Measurements from ENCODE around the gene IL20RA. TPM values are rescaled to one million over a fixed set of nuclear protein-coding genes. Genes with fewer than 3 reads are reported as not detected.

The IL20RA gene
- total and polyA plus RNA-seq, 2 donors (not counting 3 experiments of a cell fraction or from before 2014, with no cell fraction given) = not detected

DNA sequence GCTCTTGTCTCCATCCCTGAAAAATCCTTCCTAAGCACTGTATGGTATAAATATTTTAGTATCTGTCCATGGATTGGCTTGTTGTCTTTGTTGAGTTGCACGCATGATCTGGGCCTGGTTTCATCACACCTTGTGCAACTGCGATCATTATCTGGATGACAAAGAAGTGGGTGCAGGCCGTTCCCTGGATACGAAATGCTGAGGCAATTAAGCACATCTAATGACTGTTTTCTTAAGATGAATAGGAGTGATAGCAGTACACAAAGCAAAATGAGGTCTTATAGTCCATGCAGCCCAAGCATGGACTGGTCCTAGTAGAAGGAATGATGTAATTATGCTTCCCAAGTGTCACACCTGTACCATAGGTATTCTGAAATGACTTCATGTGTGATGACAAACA lies 74.8 kb downstream of the IL20RA start:
- intact Hi-C loops (cut with micrococcal nuclease) = no loop called here

DNA sequence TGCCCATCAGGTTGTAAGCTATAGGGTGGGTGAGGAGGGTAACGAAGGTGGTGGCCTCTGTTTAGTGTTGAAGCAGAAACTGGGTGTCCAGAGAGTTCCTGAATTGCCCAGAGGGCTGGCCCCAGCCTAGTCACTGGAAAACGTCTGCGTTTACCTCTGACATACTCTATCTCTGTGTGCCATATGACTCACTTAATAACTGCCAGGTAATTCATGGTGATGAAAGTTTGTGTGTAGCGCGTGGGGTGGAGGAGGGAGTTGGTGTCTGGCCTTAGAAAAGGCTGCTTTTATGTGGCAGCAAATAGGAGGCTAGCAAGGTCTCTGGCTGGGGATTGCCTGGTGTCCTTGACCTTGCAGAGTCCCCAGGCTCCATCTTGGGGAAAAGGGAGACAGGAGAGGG lies 75.3 kb downstream of the IL20RA start:
- Histone ChIP-seq H3K27me3 (ENCODE audit: control insufficient read depth in 2 of 2, insufficient read depth in 2 of 2, low read length in 2 of 2) (peaks cover 0 to 4% of the 10 kb centered on the region in 2 experiments), H2AFZ (ENCODE audit: low read depth, low read length) (no peak overlapping the region), H3K9me3 (replicated peaks; ENCODE audit: control insufficient read depth, insufficient read depth, low read length) (no peaks in the 10 kb centered on the region), H3K79me2 (ENCODE audit: control insufficient read depth, insufficient read depth, low read length) (no peaks in the 10 kb centered on the region), H3K36me3 (ENCODE audit: control insufficient read depth in 2 of 2, extremely low read depth in 1 of 2, insufficient read depth in 2 of 2, low read length in 2 of 2) (no peaks in the 10 kb centered on the region), H3K27ac (ENCODE audit: insufficient read depth, low read depth, low read length) (no peak overlapping the region), H3K4me3 (replicated peaks in 1 of 3; ENCODE audit: insufficient read depth in 1 of 3, low read depth in 1 of 3, low read length in 3 of 3) (no peak overlapping the region), H3K4me1 (ENCODE audit: control insufficient read depth, extremely low read depth, insufficient read depth, low read length) (no peaks in the 10 kb centered on the region), H3K9me1 (replicated peaks; ENCODE audit: control insufficient read depth, extremely low read depth, insufficient read depth, low read length) (no peaks in the 10 kb centered on the region), H4K20me1 (replicated peaks; ENCODE audit: control insufficient read depth, extremely low read depth, insufficient read depth, low read length) (no peaks in the 10 kb centered on the region), H3K4me2 (ENCODE audit: insufficient read depth, low read length) (no peak overlapping the region), H3K9ac (replicated peaks; ENCODE audit: extremely low read depth, insufficient read depth, low read length) (no peak overlapping the region)
- dilution Hi-C loops (cut with MboI; ENCODE audit: extremely low pct_ligation_motif_present, low sequenced_read_pairs) = no loop called here
- TF ChIP-seq MYC (IDR thresholded peaks at IDR 0.05; ENCODE audit: low read depth, low read length) (no peak), EZH2 (IDR thresholded peaks at IDR 0.05; ENCODE audit: borderline replicate concordance, low read depth, low read length, severe bottlenecking) (no peak), POLR2A (IDR thresholded peaks at IDR 0.05; ENCODE audit: low read depth, low read length) (no peak), FOS (IDR thresholded peaks at IDR 0.05; ENCODE audit: borderline replicate concordance, insufficient read depth, low read length) (no peak), JUN (IDR thresholded peaks at IDR 0.05; ENCODE audit: borderline replicate concordance, insufficient read depth, insufficient read length, low read depth) (no peak), GATA2 (IDR thresholded peaks at IDR 0.05; ENCODE audit: insufficient read depth, insufficient read length, low read depth, low read length) (no peak), POLR2AphosphoS5 (IDR thresholded peaks at IDR 0.05; ENCODE audit: insufficient read depth, low read depth, low read length) (no peak)
- TF ChIP-seq, protein P1, sequence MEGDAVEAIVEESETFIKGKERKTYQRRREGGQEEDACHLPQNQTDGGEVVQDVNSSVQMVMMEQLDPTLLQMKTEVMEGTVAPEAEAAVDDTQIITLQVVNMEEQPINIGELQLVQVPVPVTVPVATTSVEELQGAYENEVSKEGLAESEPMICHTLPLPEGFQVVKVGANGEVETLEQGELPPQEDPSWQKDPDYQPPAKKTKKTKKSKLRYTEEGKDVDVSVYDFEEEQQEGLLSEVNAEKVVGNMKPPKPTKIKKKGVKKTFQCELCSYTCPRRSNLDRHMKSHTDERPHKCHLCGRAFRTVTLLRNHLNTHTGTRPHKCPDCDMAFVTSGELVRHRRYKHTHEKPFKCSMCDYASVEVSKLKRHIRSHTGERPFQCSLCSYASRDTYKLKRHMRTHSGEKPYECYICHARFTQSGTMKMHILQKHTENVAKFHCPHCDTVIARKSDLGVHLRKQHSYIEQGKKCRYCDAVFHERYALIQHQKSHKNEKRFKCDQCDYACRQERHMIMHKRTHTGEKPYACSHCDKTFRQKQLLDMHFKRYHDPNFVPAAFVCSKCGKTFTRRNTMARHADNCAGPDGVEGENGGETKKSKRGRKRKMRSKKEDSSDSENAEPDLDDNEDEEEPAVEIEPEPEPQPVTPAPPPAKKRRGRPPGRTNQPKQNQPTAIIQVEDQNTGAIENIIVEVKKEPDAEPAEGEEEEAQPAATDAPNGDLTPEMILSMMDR (IDR thresholded peaks at IDR 0.05; ENCODE audit: extremely low read depth in 1 of 2, insufficient read depth in 1 of 2, low read depth in 1 of 2, low read length in 2 of 2) = no peak
- TF ChIP-seq, protein P2, sequence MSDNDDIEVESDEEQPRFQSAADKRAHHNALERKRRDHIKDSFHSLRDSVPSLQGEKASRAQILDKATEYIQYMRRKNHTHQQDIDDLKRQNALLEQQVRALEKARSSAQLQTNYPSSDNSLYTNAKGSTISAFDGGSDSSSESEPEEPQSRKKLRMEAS (IDR thresholded peaks at IDR 0.05; ENCODE audit: insufficient read depth, insufficient read length) = no peak
- intact Hi-C loops (cut with micrococcal nuclease) = no loop called here
- DNase-seq (ENCODE audit: low read depth, low spot score) (no peak), FAIRE-seq (no peak)
- ChIA-PET CTCF (interaction anchor here (1.8 kb wide), 1 partner anchor 345 kb away, joined by 8 read pairs; no protein-coding TSS in a partner anchor), POLR2A (no interaction called here)
- no TSS peak for BruUV-seq (replicated peaks)

More for the DNA sequence above, 74.8 kb downstream of the IL20RA start:
- no peak for FAIRE-seq
- ChIA-PET POLR2A (no interaction called here), CTCF (interaction anchor here (0.9 to 1.8 kb wide), 4 partner anchors 13 to 345 kb away, joined by 3 to 8 read pairs (median 5); no protein-coding TSS in a partner anchor)
- DNase-seq (ENCODE audit: low read depth, low spot score) = no peak
- no peak overlapping the region for H3K9ac ChIP-seq (replicated peaks; ENCODE audit: extremely low read depth, insufficient read depth, low read length)
- H3K9me1 ChIP-seq (replicated peaks; ENCODE audit: control insufficient read depth, extremely low read depth, insufficient read depth, low read length) = no peaks in the 10 kb centered on the region
- no peaks in the 10 kb centered on the region for H3K79me2 ChIP-seq (ENCODE audit: control insufficient read depth, insufficient read depth, low read length)
- no peaks in the 10 kb centered on the region for H3K4me1 ChIP-seq (ENCODE audit: control insufficient read depth, extremely low read depth, insufficient read depth, low read length)
- BruUV-seq (replicated peaks) = no TSS peak
- H2AFZ ChIP-seq (ENCODE audit: low read depth, low read length) = no peak overlapping the region
- no peak overlapping the region for H3K4me2 ChIP-seq (ENCODE audit: insufficient read depth, low read length)
- no peak for TF ChIP-seq JUN (IDR thresholded peaks at IDR 0.05; ENCODE audit: borderline replicate concordance, insufficient read depth, insufficient read length, low read depth)
- TF ChIP-seq EZH2 (IDR thresholded peaks at IDR 0.05; ENCODE audit: borderline replicate concordance, low read depth, low read length, severe bottlenecking) = no peak
- TF ChIP-seq POLR2A (IDR thresholded peaks at IDR 0.05; ENCODE audit: low read depth, low read length) = no peak
- no peak overlapping the region for H3K27ac ChIP-seq (ENCODE audit: insufficient read depth, low read depth, low read length)
- no peaks in the 10 kb centered on the region for H3K36me3 ChIP-seq (ENCODE audit: control insufficient read depth in 2 of 2, extremely low read depth in 1 of 2, insufficient read depth in 2 of 2, low read length in 2 of 2)
- no peaks in the 10 kb centered on the region for H3K9me3 ChIP-seq (replicated peaks; ENCODE audit: control insufficient read depth, insufficient read depth, low read length)
- H3K27me3 ChIP-seq (ENCODE audit: control insufficient read depth in 2 of 2, insufficient read depth in 2 of 2, low read length in 2 of 2) = no peaks in the 10 kb centered on the region
- H4K20me1 ChIP-seq (replicated peaks; ENCODE audit: control insufficient read depth, extremely low read depth, insufficient read depth, low read length) = no peaks in the 10 kb centered on the region
- dilution Hi-C loops (cut with MboI; ENCODE audit: extremely low pct_ligation_motif_present, low sequenced_read_pairs) = no loop called here
- no peak overlapping the region for H3K4me3 ChIP-seq (replicated peaks in 1 of 3; ENCODE audit: insufficient read depth in 1 of 3, low read depth in 1 of 3, low read length in 3 of 3)

All from endothelial cell of umbilical vein (primary cell).